ENCODE results near the gene SOX5. TPM values are rescaled to one million over a fixed set of nuclear protein-coding genes. Genes with fewer than 3 reads are reported as not detected.

The SOX5 gene
- total RNA-seq, 4 donors from 2014 or later: 1.3 to 9.6 (median 3.3) TPM

- no peak for TF ChIP-seq POLR2A (IDR thresholded peaks at IDR 0.05)
- TF ChIP-seq CTCF (IDR thresholded peaks at IDR 0.05 in 4 of 5, conservative IDR thresholded peaks at IDR 0.05 in 1 of 5): no peak
- Histone ChIP-seq H3K9me3 (no peaks in the 10 kb centered on the region), H3K27me3 (no peaks in the 10 kb centered on the region), H3K4me1 (no peaks in the 10 kb centered on the region), H3K4me3 (no peak overlapping the region), H3K36me3 (no peaks in the 10 kb centered on the region), H3K27ac (no peak overlapping the region)
- in situ Hi-C loops (cut with MboI; ENCODE audit: low sequenced_read_pairs in 4 of 4): no loop called here
- ATAC-seq: no peak
- no peak for DNase-seq
- intact Hi-C loops (cut with DNase I; ENCODE audit: low total_unique reads): no loop called here
Observed at GRCh38 chr12:23941780-23942179, 7.7 kb downstream of the SOX5 start.

- TF ChIP-seq CTCF (IDR thresholded peaks at IDR 0.05 in 4 of 5, conservative IDR thresholded peaks at IDR 0.05 in 1 of 5): no peak
- no peak for TF ChIP-seq POLR2A (IDR thresholded peaks at IDR 0.05)
- H3K4me1 ChIP-seq: no peaks in the 10 kb centered on the region
- in situ Hi-C loops (cut with MboI; ENCODE audit: low sequenced_read_pairs in 4 of 4): no loop called here
- H3K27me3 ChIP-seq: no peaks in the 10 kb centered on the region
- intact Hi-C loops (cut with DNase I; ENCODE audit: low total_unique reads): no loop called here
- no peaks in the 10 kb centered on the region for H3K36me3 ChIP-seq
- H3K27ac ChIP-seq: no peak overlapping the region
- no peak overlapping the region for H3K4me3 ChIP-seq
- DNase-seq (no peak), ATAC-seq (no peak)
- no peaks in the 10 kb centered on the region for H3K9me3 ChIP-seq
Observed at GRCh38 chr12:23938422-23938821, 11.0 kb downstream of the SOX5 start.

- intact Hi-C loops (cut with DNase I; ENCODE audit: low total_unique reads) (no loop called here), in situ Hi-C loops (cut with MboI; ENCODE audit: low sequenced_read_pairs in 4 of 4) (no loop called here)
- H3K27ac ChIP-seq: no peak overlapping the region
Observed at GRCh38 chr12:23931176-23931575, 18.3 kb downstream of the SOX5 start.

GRCh38 chr12:23930599-23930998, 18.9 kb downstream of the SOX5 start:
- no peak for TF ChIP-seq CTCF (IDR thresholded peaks at IDR 0.05 in 4 of 5, conservative IDR thresholded peaks at IDR 0.05 in 1 of 5)
- intact Hi-C loops (cut with DNase I; ENCODE audit: low total_unique reads): no loop called here
- Histone ChIP-seq H3K27ac (no peak overlapping the region), H3K4me3 (no peak overlapping the region), H3K9me3 (no peaks in the 10 kb centered on the region), H3K4me1 (no peaks in the 10 kb centered on the region), H3K27me3 (no peaks in the 10 kb centered on the region), H3K36me3 (no peaks in the 10 kb centered on the region)
- DNase-seq (no peak), ATAC-seq (no peak)
- in situ Hi-C loops (cut with MboI; ENCODE audit: low sequenced_read_pairs in 4 of 4): no loop called here

More at GRCh38 chr12:23931176-23931575, 18.3 kb downstream of the SOX5 start:
- no peaks in the 10 kb centered on the region for H3K27me3 ChIP-seq
- no peak for TF ChIP-seq CTCF (IDR thresholded peaks at IDR 0.05 in 4 of 5, conservative IDR thresholded peaks at IDR 0.05 in 1 of 5)
- no peak for TF ChIP-seq POLR2A (IDR thresholded peaks at IDR 0.05)
- H3K4me1 ChIP-seq: no peaks in the 10 kb centered on the region
- no peaks in the 10 kb centered on the region for H3K36me3 ChIP-seq
- no peak for ATAC-seq
- H3K4me3 ChIP-seq: no peak overlapping the region
- H3K9me3 ChIP-seq: no peaks in the 10 kb centered on the region
- DNase-seq: no peak

GRCh38 chr12:23929906-23930305, 19.6 kb downstream of the SOX5 start:
- H3K27ac ChIP-seq: no peak overlapping the region
- no peaks in the 10 kb centered on the region for H3K27me3 ChIP-seq
- TF ChIP-seq CTCF (IDR thresholded peaks at IDR 0.05 in 4 of 5, conservative IDR thresholded peaks at IDR 0.05 in 1 of 5): no peak
- H3K4me3 ChIP-seq: no peak overlapping the region
- H3K9me3 ChIP-seq: no peaks in the 10 kb centered on the region
- no peaks in the 10 kb centered on the region for H3K36me3 ChIP-seq
- intact Hi-C loops (cut with DNase I; ENCODE audit: low total_unique reads) (no loop called here), in situ Hi-C loops (cut with MboI; ENCODE audit: low sequenced_read_pairs in 4 of 4) (no loop called here)
- no peaks in the 10 kb centered on the region for H3K4me1 ChIP-seq
- no peak for DNase-seq
- no peak for ATAC-seq

All from gastrocnemius medialis (tissue), 4 donors.